KBM-7 (cell line): ENCODE data around the gene PARP2.
"Not testable (repeated sequence)": the region's sequence is repeated elsewhere in the genome, so short reads cannot be mapped to it uniquely, and the experiment has no call there.

Experiments
- DNase-seq: peaks from one replicate; pipeline ENCODE4 v3.0.0-alpha.2; 2015
- in situ Hi-C: fragments of 300-500 bp; cut with MboI; formaldehyde crosslinking; loops from 2 replicates; pipeline ENCODE4 v1.14.3; 2020; ENCODE audit warnings: low sequenced_read_pairs, low pct_unique_long_range_greater_than_20kb, mixed read lengths

The PARP2 gene

GRCh38 chr14:20341032-20341431, 2.4 kb upstream of the PARP2 start:
- in situ Hi-C loops: loop anchor here (25.0 kb wide), 1 partner anchor 271 kb away; no protein-coding TSS in a partner anchor
- not testable (repeated sequence) for DNase-seq

DNA sequence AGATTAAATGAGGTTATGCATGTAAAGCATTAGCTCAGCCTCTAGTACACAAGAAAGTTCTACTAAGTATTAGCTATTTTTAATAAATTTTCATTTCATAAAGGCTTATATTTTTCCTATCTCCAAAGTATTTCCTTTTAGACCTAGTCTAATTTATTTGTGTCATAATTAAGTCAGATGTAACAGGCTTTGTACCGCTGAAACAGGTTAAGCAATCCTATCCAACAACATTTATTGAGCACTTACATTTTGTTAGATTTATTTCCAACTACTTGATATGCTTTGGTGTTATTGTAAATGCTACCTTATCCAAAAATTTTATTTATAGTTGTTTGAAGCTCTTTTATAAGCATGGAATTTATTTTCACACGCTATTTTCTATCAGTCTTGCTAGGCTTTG, 1.8 kb upstream of the PARP2 start:
- in situ Hi-C loops: loop anchor here (25.0 kb wide), 1 partner anchor 271 kb away; no protein-coding TSS in a partner anchor

GRCh38 chr14:20343862-20344220, 406 bp downstream of the PARP2 start:
- in situ Hi-C loops: loop anchor here (25.0 kb wide), 1 partner anchor 268 kb away; no protein-coding TSS in a partner anchor
- DNase-seq: no peak

More for the DNA sequence above, 1.8 kb upstream of the PARP2 start:
- DNase-seq: no peak

GRCh38 chr14:20345366-20345765, 1.9 kb downstream of the PARP2 start:
- no peak for DNase-seq
- in situ Hi-C loops: loop anchor here (25.0 kb wide), 1 partner anchor 267 kb away; no protein-coding TSS in a partner anchor

- no peak for DNase-seq
- in situ Hi-C loops: loop anchor here (25.0 kb wide), 1 partner anchor 266 kb away; no protein-coding TSS in a partner anchor
Measured at GRCh38 chr14:20346713-20347112, 3.3 kb downstream of the PARP2 start.

- DNase-seq: no peak
- in situ Hi-C loops: loop anchor here (25.0 kb wide), 1 partner anchor 265 kb away; no protein-coding TSS in a partner anchor
Measured at GRCh38 chr14:20347747-20348146, 4.3 kb downstream of the PARP2 start.

- no peak for DNase-seq
- in situ Hi-C loops: no loop called here
Measured at GRCh38 chr14:20350282-20350681, 6.8 kb downstream of the PARP2 start.

DNA sequence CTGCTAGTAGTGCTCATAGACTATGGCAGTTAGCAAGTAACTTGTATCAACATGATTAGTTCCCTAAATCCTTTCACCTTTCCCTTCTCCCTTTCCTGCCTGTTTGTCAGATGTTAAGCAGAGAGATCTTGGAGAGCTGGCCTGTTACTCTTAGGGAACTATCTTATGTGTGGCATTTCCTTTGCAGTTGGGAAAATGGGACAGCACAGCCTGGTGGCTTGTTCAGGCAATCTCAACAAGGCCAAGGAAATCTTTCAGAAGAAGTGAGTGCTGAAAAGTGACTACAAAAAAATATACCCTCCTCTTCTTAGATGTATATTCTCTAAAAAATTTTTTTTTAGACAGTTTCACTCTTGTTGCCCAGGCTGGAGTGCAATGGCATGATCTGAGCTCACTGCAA, 7.4 kb downstream of the PARP2 start:
- in situ Hi-C loops: no loop called here
- no peak for DNase-seq

- in situ Hi-C loops: no loop called here
- no peak for DNase-seq
Measured at GRCh38 chr14:20356422-20356821, 13.0 kb downstream of the PARP2 start.

DNA sequence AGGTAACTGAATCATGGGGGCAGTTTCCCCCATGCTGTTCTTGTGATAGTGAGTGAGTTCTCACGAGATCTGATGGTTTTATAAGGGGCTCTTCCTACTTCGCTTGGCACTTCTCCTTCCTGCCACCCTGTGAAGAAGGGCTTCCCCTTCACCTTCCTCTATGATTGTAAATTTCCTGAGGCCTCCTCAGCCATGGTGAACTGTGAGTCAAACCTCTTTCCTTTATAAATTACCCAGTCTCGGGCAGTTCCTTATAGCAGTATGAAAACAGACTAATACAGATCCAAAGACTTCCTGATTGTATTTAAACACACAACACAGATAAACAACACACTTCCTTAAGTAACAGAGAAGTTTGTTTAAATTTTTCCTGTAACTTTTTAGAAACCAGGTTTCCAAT, 15.0 kb downstream of the PARP2 start:
- in situ Hi-C loops: not testable (repeated sequence)
- peak; percentile 43 for DNase-seq

GRCh38 chr14:20365928-20366327, 22.5 kb downstream of the PARP2 start:
- no peak for DNase-seq
- in situ Hi-C loops: no loop called here

GRCh38 chr14:20372796-20373195, 29.4 kb downstream of the PARP2 start:
- in situ Hi-C loops: no loop called here
- no peak for DNase-seq

- in situ Hi-C loops: no loop called here
- DNase-seq: no peak
Measured at GRCh38 chr14:20375471-20375870, 32.0 kb downstream of the PARP2 start.

- in situ Hi-C loops: no loop called here
- DNase-seq: no peak
Measured at GRCh38 chr14:20376071-20376588, 32.7 kb downstream of the PARP2 start.

- in situ Hi-C loops: no loop called here
- no peak for DNase-seq
Measured at GRCh38 chr14:20377171-20377570, 33.7 kb downstream of the PARP2 start.

- in situ Hi-C loops: no loop called here
- no peak for DNase-seq
Measured at GRCh38 chr14:20379743-20380142, 36.3 kb downstream of the PARP2 start.

- DNase-seq: no peak
- in situ Hi-C loops: no loop called here
Measured at GRCh38 chr14:20380681-20381080, 37.2 kb downstream of the PARP2 start.

DNA sequence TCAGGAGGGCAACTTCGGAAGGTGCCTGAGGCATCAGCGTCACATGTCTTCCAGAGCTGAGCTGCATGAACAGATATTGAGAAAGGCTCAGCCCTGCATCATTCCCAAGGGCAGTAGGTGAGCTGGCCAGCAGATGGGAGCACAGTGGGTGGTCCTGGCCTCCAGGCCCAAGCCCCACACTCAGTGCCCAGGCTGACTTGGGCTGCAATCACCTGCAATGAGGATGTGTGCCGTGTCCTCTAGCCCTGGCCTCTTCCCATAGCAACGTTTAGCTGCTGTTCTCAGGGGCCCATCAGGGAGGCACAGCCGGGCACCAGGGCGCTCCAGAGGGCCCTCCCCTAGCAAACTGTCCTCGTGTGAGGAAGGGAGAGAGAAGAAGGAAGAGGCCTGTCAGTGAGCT, 37.9 kb downstream of the PARP2 start:
- no peak for DNase-seq
- in situ Hi-C loops: no loop called here

DNA sequence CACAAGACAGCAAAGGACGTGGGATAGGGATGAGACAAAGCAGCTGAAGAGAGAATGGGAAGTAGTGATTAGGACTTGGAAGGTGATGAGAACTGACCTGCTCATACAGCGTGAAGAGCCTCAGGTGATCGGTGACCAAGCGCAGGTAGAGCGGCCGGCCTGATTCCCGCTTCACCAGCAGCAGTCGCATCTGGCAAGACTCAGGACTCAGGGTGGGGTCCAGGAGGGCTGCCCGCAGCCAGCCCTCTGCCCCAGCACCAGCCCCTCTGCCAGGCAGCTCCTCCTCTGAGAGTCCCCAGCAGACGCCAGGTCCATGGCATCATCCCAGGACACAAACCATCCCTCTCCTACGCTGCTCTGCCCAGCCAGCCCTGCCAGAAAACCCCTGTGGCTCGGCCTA, 39.1 kb downstream of the PARP2 start:
- no peak for DNase-seq
- in situ Hi-C loops: no loop called here

- no peak for DNase-seq
- in situ Hi-C loops: no loop called here
Measured at GRCh38 chr14:20383032-20383431, 39.6 kb downstream of the PARP2 start.

DNA sequence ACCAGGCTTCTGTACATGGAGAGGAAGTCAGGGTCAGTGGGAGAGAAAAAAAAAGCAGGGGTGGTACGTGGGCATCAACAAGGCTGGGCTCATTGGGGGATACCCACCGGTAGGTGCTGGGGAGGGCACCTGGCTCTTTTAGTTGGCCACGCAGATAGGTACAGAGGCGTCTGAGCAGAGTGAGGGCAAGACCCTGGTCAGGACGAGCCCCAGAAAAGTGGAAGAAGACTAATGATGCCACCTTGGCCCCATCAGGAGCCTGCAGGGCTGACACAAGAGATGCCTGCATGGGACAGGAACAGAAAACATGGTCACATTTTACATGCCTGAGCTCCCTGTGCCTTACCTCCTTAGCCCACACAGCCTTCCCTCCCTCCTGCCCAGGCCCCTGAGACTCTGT, 40.2 kb downstream of the PARP2 start:
- in situ Hi-C loops: no loop called here
- DNase-seq: no peak
